ENCODE measurements around the gene ARHGEF37. TPM values are rescaled to one million over a fixed set of nuclear protein-coding genes. Genes with fewer than 3 reads are reported as not detected.

ARHGEF37 gene
- total and polyA plus RNA-seq, 9 of the 15 experiments (the other 6 are each of a cell fraction or from before 2014, with no cell fraction given): 0.01 to 0.27 (median 0.05) TPM

DNA sequence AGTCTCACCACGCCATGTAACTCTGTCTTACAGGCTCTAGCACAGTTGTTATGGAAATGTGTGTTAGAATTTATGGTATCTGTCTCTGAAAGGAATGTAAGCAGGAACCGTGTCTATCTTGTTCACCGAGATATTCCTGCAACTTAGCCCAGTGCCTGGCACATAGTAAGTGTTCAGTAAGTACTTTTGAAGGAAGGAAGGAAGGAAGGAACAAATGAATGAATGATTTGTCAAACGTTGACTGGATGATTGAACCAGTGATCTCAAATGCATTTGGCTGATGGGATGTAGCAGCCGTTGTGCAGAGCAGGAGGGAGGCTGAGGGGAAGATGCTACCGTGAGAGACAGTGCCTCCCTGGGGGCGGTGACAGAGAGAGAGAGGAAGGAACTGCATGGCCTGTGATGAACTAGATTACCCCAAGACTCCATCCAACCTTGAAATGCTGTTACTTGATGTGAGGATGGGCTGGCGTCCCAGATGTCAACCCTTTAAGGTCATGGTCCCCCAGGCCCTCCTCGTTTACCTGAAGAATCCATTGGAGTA lies 101.3 kb downstream of the ARHGEF37 start (continued):
- TF ChIP-seq PML (IDR thresholded peaks at IDR 0.05; ENCODE audit: low read length) (no peak), RNF219 (CRISPR knock-in tag; IDR thresholded peaks at IDR 0.05) (no peak), DEAF1 (CRISPR knock-in tag; IDR thresholded peaks at IDR 0.05) (no peak), MECOM (CRISPR knock-in tag; IDR thresholded peaks at IDR 0.05) (peak; percentile 52; the same call in 1 of the 2 replicates), ZNF24 (IDR thresholded peaks at IDR 0.05) (peak; percentile 90), ZKSCAN1 (IDR thresholded peaks at IDR 0.05; ENCODE audit: low read depth, low read length) (no peak), MTA2 (IDR thresholded peaks at IDR 0.05; ENCODE audit: low read depth) (no peak), PHF20 (IDR thresholded peaks at IDR 0.05; ENCODE audit: partially characterized antibody) (no peak), RCOR1 (IDR thresholded peaks at IDR 0.05; ENCODE audit: borderline replicate concordance in 1 of 2, low read depth in 2 of 2, low read length in 2 of 2) (peak in 1 of 2 experiments; percentile 54; a peak in 2 of 4 replicates), TEAD2 (tag; IDR thresholded peaks at IDR 0.05) (no peak), MBD2 (IDR thresholded peaks at IDR 0.05; ENCODE audit: borderline replicate concordance, low read depth) (no peak), MTA3 (IDR thresholded peaks at IDR 0.05; ENCODE audit: borderline replicate concordance) (no peak), KHSRP (IDR thresholded peaks at IDR 0.05) (no peak), CTBP1 (IDR thresholded peaks at IDR 0.05; ENCODE audit: borderline replicate concordance) (peak; percentile 71), SPI1 (IDR thresholded peaks at IDR 0.05; ENCODE audit: borderline replicate concordance, low read depth, low read length) (peak; percentile 30; the same call in 1 of the 2 replicates), HCFC1 (IDR thresholded peaks at IDR 0.05; ENCODE audit: low read depth, low read length) (no peak), RBM39 (optimal IDR thresholded peaks at IDR 0.05; ENCODE audit: low read depth, low read length) (no peak), ZFP1 (CRISPR knock-in tag; IDR thresholded peaks at IDR 0.05) (no peak), SRF (CRISPR knock-in tag; IDR thresholded peaks at IDR 0.05) (peak in 1 of 2 experiments; percentile 20; a peak in 1 of 4 replicates), ARID4B (CRISPR knock-in tag; IDR thresholded peaks at IDR 0.05) (no peak)

Measured in K562 (cell line).